HepG2 (cell line): ENCODE measurements around the gene SLC34A2.

Experiments used
- BRD4 ChIP-seq: sonication (generic); formaldehyde crosslinking; IDR thresholded peaks from 2 replicates; pipeline ENCODE4 v1.4.0; 2020; ENCODE audit warnings: missing genetic modification reagents
- CCAR2 ChIP-seq: fragments of 200-400 bp; formaldehyde crosslinking; optimal IDR thresholded peaks from 2 replicates; pipeline ENCODE3; 2018; ENCODE audit warnings: low read depth, mild to moderate bottlenecking, low read length, moderate library complexity
- CHD4 ChIP-seq: fragments of 200-600 bp; sonication (generic); IDR thresholded peaks from 2 replicates; pipeline ENCODE4 v1.7.0; 2017; ENCODE audit warnings: mild to moderate bottlenecking, low read length, borderline replicate concordance
- CTCF ChIP-seq: sonication (generic); formaldehyde crosslinking; IDR thresholded peaks from 2 replicates; pipeline ENCODE4 v1.5.0; 2020; ENCODE audit warnings: mild to moderate bottlenecking, missing genetic modification reagents, moderate library complexity
- POLR2A ChIP-seq, 2 experiments: IDR thresholded peaks; 2 replicates each; pipeline ENCODE4 v1.6.1; 2011; ENCODE audit warnings: low read depth in 2 of 2, low read length in 2 of 2, mild to moderate bottlenecking in 1 of 2, moderate library complexity in 1 of 2; ENCODE audit not compliant: insufficient read depth in 1 of 2
- ZBTB1 ChIP-seq: sonication (generic); formaldehyde crosslinking; IDR thresholded peaks from 2 replicates; pipeline ENCODE4 v1.4.0; 2020; ENCODE audit warnings: missing genetic modification reagents, borderline replicate concordance
- ZBTB33 ChIP-seq: sonication (generic); formaldehyde crosslinking; IDR thresholded peaks from 2 replicates; pipeline ENCODE4 v1.4.0; 2020; ENCODE audit warnings: missing genetic modification reagents
- ZNF124 ChIP-seq: sonication (generic); formaldehyde crosslinking; IDR thresholded peaks from 2 replicates; pipeline ENCODE4 v1.4.0; 2020; ENCODE audit warnings: missing genetic modification reagents
- ZNF30 ChIP-seq: sonication (generic); formaldehyde crosslinking; IDR thresholded peaks from 2 replicates; pipeline ENCODE4 v1.5.0; 2020; ENCODE audit warnings: mild to moderate bottlenecking, missing genetic modification reagents
- ZSCAN30 ChIP-seq: sonication (generic); formaldehyde crosslinking; IDR thresholded peaks from 2 replicates; pipeline ENCODE4 v1.5.0; 2020; ENCODE audit warnings: mild to moderate bottlenecking, missing genetic modification reagents
- TF ChIP-seq, protein P1 (sequence below): sonication (generic); formaldehyde crosslinking; IDR thresholded peaks from 2 replicates; pipeline ENCODE4; 2020; ENCODE audit warnings: missing genetic modification reagents, mild to moderate bottlenecking, borderline replicate concordance

DNA sequence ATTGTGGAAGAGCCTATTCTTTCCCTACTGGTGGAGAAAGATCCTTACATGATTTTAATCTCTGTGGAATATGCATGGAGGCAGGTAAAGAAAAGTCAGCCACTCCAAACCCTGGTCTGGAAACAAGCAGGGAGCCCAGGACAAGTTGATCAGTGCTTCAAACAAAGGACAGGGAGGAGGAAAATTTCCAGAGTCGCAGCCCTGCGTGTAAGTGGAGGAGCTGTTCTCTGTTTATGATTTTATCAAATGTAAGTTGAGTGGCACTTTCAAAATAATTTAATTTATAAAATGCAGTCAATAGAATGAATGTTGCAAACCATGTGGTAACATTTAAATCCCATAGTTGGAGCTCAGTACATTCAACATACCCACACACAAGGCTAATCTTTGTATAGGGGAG is 57.0 kb downstream of the SLC34A2 start:
- TF ChIP-seq, protein P1, sequence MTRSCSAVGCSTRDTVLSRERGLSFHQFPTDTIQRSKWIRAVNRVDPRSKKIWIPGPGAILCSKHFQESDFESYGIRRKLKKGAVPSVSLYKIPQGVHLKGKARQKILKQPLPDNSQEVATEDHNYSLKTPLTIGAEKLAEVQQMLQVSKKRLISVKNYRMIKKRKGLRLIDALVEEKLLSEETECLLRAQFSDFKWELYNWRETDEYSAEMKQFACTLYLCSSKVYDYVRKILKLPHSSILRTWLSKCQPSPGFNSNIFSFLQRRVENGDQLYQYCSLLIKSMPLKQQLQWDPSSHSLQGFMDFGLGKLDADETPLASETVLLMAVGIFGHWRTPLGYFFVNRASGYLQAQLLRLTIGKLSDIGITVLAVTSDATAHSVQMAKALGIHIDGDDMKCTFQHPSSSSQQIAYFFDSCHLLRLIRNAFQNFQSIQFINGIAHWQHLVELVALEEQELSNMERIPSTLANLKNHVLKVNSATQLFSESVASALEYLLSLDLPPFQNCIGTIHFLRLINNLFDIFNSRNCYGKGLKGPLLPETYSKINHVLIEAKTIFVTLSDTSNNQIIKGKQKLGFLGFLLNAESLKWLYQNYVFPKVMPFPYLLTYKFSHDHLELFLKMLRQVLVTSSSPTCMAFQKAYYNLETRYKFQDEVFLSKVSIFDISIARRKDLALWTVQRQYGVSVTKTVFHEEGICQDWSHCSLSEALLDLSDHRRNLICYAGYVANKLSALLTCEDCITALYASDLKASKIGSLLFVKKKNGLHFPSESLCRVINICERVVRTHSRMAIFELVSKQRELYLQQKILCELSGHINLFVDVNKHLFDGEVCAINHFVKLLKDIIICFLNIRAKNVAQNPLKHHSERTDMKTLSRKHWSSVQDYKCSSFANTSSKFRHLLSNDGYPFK (CRISPR knock-in tag): no peak
- TF ChIP-seq CHD4 (no peak), POLR2A (IDR thresholded peaks at IDR 0.05; ENCODE audit: insufficient read depth in 1 of 2, low read depth in 2 of 2, low read length in 2 of 2) (no peak), CTCF (CRISPR knock-in tag) (no peak), ZNF30 (CRISPR knock-in tag) (no peak), ZNF124 (CRISPR knock-in tag) (no peak), CCAR2 (no peak), ZBTB33 (CRISPR knock-in tag) (no peak), ZBTB1 (CRISPR knock-in tag) (no peak), ZSCAN30 (CRISPR knock-in tag) (no peak), BRD4 (no peak)
